ENCODE data around the gene SWI5.

SWI5 gene

DNA sequence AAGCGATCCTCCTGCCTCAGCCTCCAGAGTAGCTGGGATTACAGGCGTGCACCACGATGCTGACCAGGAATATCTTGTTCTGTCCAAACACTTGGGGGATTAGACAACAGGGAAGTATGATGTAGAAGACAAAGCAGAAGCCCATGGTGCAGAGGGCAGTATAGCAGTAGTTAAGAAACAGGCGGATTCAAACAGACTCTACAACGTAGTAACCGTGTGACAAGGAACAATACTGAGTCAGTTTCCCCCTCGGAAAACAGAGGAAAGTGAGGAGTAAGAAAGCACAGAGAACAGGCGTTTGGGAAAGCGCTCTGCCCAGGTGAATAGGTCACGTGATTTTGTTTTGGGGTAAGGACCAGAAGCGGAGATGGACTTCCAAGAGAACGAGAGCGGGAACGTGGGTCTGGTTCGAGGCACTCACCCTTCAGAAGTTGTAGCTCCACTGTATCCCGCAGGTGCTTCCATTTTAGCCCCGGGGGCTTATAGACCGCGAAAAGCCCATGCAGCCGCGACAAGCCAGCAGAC, 45.9 kb downstream of the SWI5 start:
- DNase-seq: no peak

DNA sequence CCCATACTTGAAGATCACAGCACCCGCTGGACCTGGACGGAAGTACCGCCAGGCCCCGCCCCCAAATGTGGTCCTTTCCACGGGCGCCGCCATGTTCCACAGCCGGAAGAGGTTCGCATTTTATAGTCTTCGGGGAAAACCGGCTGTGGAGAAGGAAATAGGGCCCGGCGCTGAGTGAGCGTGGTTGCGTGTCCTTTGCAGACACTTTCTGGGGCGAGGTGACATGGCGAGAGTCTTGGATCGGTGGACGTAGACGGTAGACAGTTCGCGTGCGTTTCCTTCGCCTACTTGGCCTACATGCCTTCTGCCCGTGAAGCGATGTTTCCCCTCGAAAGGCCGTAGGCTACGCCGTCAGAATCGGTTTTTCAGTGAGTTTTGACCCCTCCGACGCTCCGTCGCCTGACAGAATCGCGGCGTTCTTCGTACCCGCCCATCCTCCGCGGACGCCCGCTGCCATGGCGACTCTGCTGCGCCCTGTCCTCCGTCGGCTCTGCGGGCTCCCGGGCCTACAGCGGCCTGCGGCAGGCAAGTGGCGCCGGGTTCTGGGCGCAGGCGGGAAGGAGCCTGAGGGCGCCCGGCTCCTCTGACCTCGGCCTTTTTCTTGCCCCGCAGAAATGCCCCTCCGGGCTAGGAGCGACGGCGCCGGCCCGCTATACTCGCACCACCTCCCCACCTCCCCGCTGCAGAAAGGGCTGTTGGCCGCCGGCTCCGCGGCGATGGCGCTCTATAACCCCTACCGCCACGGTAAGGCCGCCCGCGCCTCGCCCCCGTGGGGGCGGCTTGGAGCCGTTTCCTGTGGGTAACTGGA, 46.5 kb downstream of the SWI5 start, which contains the start of the genes COQ4 and TRUB2:
TSS of gene COQ4 (plus strand) at position 436 of the 808 bp plus-strand sequence. CDS start at position 456, 20 bp downstream.
TSS of gene TRUB2 (minus strand) at position 44 of the 808 bp plus-strand sequence. CDS start at position 5, 39 bp downstream.
- DNase-seq: peak; percentile 94

DNA sequence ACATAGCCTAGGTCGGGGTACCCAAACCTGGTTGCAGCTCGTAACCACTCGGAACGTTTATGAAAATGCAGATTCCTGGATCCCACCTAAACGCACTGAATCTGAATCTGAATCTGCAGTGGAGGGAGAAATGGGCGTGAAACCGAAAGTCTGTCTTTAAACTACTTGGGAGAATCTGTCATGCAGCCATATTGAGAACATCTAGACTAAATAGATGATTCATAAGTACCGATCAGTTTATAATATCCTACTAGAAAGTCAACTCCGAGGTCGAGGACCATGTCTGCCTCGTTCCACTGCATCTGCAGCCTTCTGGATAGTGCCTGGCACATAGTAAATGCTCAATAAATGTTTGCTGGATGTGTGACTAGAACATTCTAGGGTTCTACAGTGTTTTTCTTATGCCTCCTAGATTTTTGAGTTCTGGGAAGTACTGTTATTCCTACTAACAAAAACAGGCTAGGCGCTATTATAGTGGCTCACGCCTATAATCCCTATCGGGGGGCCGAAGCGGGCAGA, 47.2 kb downstream of the SWI5 start:
- no peak for DNase-seq

DNA sequence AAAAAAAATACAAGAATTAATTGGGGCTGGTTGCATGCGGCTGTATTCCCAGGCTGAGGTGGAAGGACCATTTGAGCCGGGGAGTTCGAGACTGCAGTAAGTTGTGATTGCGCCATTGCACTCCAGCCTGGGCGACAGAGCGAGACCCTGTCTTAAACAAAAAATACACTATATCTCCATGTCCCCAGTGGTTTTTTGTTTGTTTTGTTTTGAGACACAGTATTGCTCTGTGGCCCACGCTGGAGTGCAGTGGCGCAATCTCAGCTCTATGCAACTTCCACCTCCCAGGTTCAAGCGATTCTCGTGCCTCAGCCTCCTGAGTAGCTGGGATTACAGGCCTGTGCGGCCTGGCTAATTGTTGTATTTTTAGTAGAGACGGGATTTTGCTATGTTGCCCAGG, 47.7 kb downstream of the SWI5 start:
- no peak for DNase-seq

DNA sequence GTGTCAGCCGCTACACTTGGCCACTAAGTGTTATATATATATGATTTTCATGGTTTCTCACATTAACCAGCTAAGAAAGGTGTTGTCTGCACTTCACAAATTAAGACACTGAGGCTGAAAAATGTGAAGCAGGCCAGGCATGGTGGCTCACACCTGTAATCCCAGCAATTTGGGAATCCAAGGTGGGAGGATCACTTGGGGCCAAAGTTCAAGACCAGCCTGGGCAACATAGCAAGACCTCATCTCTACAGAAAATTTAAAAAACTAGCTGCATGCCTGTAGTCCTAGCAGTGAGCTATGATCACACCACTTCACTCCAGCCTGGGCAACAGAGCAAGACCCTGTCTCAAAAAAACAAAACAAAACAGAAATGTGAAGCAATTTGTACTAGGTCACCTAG, 48.3 kb downstream of the SWI5 start:
- no peak for DNase-seq

DNA sequence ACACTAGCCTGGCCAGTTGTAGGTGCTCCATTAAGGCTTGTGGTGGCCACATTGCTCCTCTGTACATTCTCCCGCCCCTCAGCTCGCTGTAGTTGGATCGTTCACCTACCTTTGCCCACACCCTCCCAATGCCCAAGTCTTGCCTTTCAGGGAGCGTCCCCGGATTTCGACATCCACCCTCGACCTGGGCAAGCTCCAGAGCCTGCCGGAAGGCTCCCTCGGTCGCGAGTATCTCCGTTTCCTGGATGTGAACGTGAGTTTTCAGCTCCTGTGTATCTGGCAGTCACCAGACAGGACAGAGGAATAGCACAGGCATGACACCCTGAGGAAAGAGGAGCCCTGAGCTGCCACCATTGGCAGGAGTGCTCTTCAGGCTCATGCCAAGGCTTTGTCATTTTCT, 49.6 kb downstream of the SWI5 start:
- DNase-seq: no peak

DNA sequence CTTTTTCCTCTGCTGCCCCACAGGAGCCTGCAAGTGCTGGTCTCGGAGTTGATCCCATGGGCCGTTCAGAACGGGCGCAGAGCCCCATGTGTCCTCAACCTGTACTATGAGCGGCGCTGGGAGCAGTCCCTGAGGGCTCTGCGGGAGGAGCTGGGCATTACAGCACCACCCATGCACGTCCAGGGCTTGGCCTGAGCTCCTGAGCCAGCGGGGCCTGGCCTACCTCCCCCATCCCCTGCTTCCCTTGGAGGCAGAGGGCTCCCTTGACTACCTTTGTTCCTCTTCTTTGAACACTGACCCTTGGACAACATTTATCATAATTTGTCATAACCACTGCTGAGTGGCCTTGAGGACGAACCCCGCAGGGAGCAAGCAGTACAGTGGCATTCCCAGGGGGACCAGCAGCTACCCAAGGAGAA, 57.4 kb downstream of the SWI5 start:
- no peak for DNase-seq

DNA sequence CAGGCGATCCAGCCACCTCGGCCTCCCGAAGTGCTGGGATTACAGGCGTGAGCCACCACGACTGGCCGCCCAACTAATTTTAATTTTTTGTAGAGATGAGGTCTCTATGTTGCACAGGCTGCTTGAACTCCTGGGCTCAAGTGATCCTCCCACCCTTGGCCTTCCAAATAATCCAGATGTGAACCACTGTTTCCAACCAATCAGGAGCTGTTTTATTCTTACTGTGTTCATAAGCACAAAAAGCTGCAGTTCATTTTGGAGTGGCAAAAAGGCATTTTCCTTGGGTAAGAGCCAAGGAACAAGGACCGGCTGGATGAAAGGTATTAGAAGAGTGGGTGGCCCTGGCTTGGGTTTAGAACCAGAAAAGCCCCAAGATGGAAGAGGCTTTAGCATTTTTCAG, 59.1 kb downstream of the SWI5 start:
- no peak for DNase-seq

DNA sequence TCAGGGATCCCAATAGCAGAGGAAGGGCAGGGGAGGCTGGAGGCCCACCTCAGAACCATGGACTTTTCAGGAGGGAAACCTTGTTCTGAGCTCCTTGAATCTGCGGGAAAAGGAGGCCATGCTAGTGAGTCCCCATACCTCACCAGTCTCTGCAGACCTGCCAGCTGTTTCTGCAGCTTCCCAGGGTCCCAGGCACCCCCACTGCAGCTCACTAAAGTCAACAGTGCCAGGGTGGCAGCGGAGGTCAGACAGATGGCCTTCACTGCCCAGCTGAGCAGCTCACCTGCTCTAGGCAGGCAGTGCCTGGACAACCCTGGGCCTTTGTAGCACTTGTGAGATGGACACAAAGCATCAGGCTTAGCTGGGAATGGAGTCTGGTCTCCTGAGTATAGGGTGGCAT, 59.8 kb downstream of the SWI5 start:
- DNase-seq: no peak

DNA sequence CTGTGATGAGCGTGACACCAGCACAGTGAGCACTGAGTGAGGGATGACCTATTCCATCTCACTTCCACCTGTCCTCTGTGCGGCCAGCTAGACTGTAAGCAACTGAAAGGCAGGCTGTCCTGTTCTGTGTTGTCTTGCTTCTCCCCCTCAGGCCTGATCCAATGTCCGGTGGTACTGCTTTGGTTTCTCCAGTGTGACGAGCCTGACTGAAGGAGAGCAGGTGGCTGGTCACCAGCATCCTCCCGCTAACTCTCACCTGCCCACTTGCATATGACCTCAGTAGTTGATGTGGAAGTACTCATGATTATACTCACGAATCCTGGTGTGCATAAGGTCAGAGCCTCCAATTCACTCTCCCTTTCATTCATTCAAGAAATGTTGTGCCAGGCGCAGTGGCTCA, 61.9 kb downstream of the SWI5 start:
- no peak for DNase-seq

Data from stimulated activated CD8-positive, alpha-beta memory T cell treated with anti-CD3 and anti-CD28 coated beads, Interleukin-4, amount 100 ng/mL, for 48 hours (primary cell).